HEK293 (cell line): ENCODE measurements around the gene SOAT2.
A peak's percentile ranks its signal among the peaks of the same experiment; 100 is the strongest.

Experiments
- CTCF ChIA-PET: fragments of 350-600 bp; formaldehyde crosslinking; extraction: SDS; loops from one replicate; lab custom pipeline; 2021; ENCODE audit warnings: antibody characterized with exemption; lab: Yijun Ruan, JAX
- POLR2A ChIA-PET: fragments of 300-600 bp; formaldehyde crosslinking; extraction: SDS; loops from one replicate; lab custom pipeline; 2020; ENCODE audit warnings: antibody characterized with exemption, inconsistent platforms; lab: Yijun Ruan, JAX
- H3K27ac ChIP-seq: fragments of 200-500 bp; sonication (Bioruptor generic); 2 replicates; pipeline ENCODE4 v1.5.1; 2014; ENCODE audit warnings: low read depth, low read length, control low read depth, inconsistent platforms; ENCODE audit errors: extremely low read depth
- H3K36me3 ChIP-seq, 2 experiments: fragments of 200-500 bp in 1 of 2; sonication (Bioruptor generic) in 1 of 2; 1 replicate in 1 of 2; 2 replicates in 1 of 2; pipeline ENCODE4 v1.5.1; 2014 to 2017; ENCODE audit warnings: inconsistent platforms in 2 of 2, low read length in 2 of 2; ENCODE audit not compliant: control insufficient read depth in 2 of 2, insufficient read depth in 1 of 2
- H3K4me1 ChIP-seq: fragments of 200-500 bp; sonication (Bioruptor generic); 2 replicates; pipeline ENCODE4 v1.5.1; 2014; ENCODE audit warnings: mild to moderate bottlenecking, low read length, inconsistent platforms; ENCODE audit not compliant: control insufficient read depth, insufficient read depth
- H3K4me3 ChIP-seq: 2 replicates; pipeline ENCODE4 v1.5.1; 2011; ENCODE audit warnings: low read depth, mild to moderate bottlenecking, control low read depth, low read length, moderate library complexity
- H3K9me3 ChIP-seq: fragments of 200-500 bp; sonication (Bioruptor generic); 2 replicates; pipeline ENCODE4 v1.5.1; 2014; ENCODE audit warnings: low read depth, low read length, inconsistent platforms; ENCODE audit not compliant: control insufficient read depth, insufficient read depth
- BCL11B ChIP-seq: fragments of 450-650 bp; formaldehyde crosslinking; IDR thresholded peaks from 2 replicates; pipeline ENCODE4 v1.5.1; 2016; ENCODE audit warnings: low read depth, missing biosample characterization, missing genetic modification characterization
- GLIS1 ChIP-seq: fragments of 450-650 bp; formaldehyde crosslinking; IDR thresholded peaks from 2 replicates; pipeline ENCODE4 v1.5.1; 2016; ENCODE audit warnings: missing biosample characterization, missing genetic modification characterization
- ZBTB8A ChIP-seq: fragments of 450-650 bp; formaldehyde crosslinking; IDR thresholded peaks from 2 replicates; pipeline ENCODE4 v1.5.1; 2016; ENCODE audit warnings: missing biosample characterization, missing genetic modification characterization
- ZIC2 ChIP-seq: fragments of 450-650 bp; formaldehyde crosslinking; IDR thresholded peaks from 2 replicates; pipeline ENCODE4 v1.5.1; 2016; ENCODE audit warnings: missing biosample characterization, missing genetic modification characterization
- ZNF140 ChIP-seq: fragments of 450-650 bp; formaldehyde crosslinking; IDR thresholded peaks from 2 replicates; pipeline ENCODE4 v1.5.1; 2016; ENCODE audit warnings: missing biosample characterization, missing genetic modification characterization
- ZNF157 ChIP-seq: fragments of 450-650 bp; formaldehyde crosslinking; IDR thresholded peaks from 2 replicates; pipeline ENCODE4 v1.5.1; 2016; ENCODE audit warnings: missing biosample characterization, missing genetic modification characterization
- ZNF311 ChIP-seq: fragments of 450-650 bp; formaldehyde crosslinking; IDR thresholded peaks from 2 replicates; pipeline ENCODE4 v1.5.1; 2017; ENCODE audit warnings: missing biosample characterization, missing genetic modification characterization, borderline replicate concordance
- ZNF561 ChIP-seq: fragments of 450-650 bp; IDR thresholded peaks from 2 replicates; pipeline ENCODE4 v1.5.1; 2018; ENCODE audit warnings: missing biosample characterization, missing genetic modification characterization, borderline replicate concordance
- ZNF571 ChIP-seq: fragments of 450-650 bp; formaldehyde crosslinking; IDR thresholded peaks from 2 replicates; pipeline ENCODE4 v1.5.0; 2017; ENCODE audit warnings: missing biosample characterization, missing genetic modification characterization
- ZNF621 ChIP-seq: fragments of 450-650 bp; formaldehyde crosslinking; IDR thresholded peaks from 2 replicates; pipeline ENCODE4 v1.5.1; 2017; ENCODE audit warnings: missing biosample characterization, missing genetic modification characterization
- ZNF660 ChIP-seq: fragments of 450-650 bp; IDR thresholded peaks from 2 replicates; pipeline ENCODE4 v1.5.1; 2018; ENCODE audit warnings: missing biosample characterization, mild to moderate bottlenecking, missing genetic modification characterization
- TF ChIP-seq, protein P1 (sequence below): fragments of 450-650 bp; formaldehyde crosslinking; IDR thresholded peaks from 2 replicates; pipeline ENCODE4 v1.5.1; 2016; ENCODE audit warnings: missing biosample characterization, missing genetic modification characterization
- TF ChIP-seq, protein P2 (sequence below): fragments of 450-650 bp; formaldehyde crosslinking; IDR thresholded peaks from 2 replicates; pipeline ENCODE4 v1.5.1; 2017; ENCODE audit warnings: missing biosample characterization, missing genetic modification characterization

Gene SOAT2

DNA sequence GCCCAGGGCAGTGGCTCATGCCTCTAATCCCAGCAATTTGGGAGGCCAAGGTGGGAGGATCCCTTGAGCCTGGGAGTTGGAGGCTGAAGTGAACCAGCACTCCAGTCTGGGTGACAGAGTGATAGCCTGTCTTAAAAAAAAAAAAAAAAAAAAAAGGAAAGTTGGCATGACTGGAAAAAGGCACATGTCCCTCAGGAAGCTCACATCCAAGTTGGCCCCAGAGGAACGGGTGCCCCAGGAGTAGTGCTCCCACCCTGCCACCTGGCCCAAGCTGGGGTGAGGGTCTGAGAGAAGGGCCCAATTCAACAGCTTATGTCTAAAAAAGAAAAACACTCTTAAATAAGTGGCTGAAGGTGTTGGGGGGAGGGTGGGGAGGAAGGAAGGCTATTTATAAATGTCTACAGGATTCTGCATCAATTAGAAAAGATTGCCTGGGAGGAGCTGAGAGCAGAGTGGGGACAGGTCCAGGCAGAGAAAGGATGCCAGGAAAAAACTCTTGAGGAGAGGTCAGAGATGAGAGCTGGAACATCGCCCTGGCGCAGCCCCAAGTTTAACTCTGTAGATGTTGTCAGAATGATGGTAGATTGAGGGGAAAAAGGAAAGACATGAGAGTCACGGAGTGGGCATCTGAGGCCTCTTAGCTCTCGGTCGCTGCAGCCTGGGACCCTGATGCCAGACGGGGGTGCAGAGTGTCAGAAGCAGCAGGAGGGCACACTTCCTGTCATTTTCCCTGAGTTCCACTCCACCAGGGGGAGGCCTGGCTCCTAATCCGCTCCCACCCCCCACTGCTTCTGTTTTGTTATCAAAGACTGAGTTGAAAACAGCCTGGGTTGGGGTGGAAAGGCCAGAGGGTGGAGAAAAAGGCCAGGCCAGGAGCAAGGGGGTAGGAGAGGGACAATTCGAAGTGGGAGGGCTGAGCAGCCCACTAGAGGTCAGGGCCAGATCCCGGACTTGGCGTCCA is 31.4 kb upstream of the SOAT2 start:
- ChIA-PET POLR2A (interaction anchor here (0.6 to 1.0 kb wide), 2 partner anchors 9 to 115 kb away, joined by 3 read pairs; no protein-coding TSS in a partner anchor), CTCF (interaction anchor here (0.6 to 11.5 kb wide), 4 partner anchors 10 to 29 kb away, joined by 3 to 264 read pairs (median 3); partner anchors contain the start of genes IGFBP6 and SOAT2)
- Histone ChIP-seq H3K27ac (no peak overlapping the region), H3K4me1 (0 out of 2 replicates have a peak, but pooled peaks cover 2% of the 10 kb centered on the region), H3K4me3 (no peak overlapping the region), H3K36me3 (peaks cover 0 to 58% of the 10 kb centered on the region in 2 experiments; a peak in 2 of 3 replicates), H3K9me3 (no peaks in the 10 kb centered on the region)
- TF ChIP-seq ZNF311 (tag by site-specific recombination) (no peak), ZNF660 (tag by site-specific recombination) (no peak), ZNF621 (no peak), BCL11B (tag by site-specific recombination) (no peak), GLIS1 (tag by site-specific recombination) (peak; percentile 78), ZIC2 (tag by site-specific recombination) (peak; percentile 83)
- TF ChIP-seq, protein P1, sequence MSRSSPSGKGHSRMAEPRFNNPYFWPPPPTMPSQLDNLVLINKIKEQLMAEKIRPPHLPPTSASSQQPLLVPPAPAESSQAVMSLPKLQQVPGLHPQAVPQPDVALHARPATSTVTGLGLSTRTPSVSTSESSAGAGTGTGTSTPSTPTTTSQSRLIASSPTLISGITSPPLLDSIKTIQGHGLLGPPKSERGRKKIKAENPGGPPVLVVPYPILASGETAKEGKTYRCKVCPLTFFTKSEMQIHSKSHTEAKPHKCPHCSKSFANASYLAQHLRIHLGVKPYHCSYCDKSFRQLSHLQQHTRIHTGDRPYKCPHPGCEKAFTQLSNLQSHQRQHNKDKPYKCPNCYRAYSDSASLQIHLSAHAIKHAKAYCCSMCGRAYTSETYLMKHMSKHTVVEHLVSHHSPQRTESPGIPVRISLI = 0 out of 2 replicates have a peak, but pooled peaks have one; percentile 35

DNA sequence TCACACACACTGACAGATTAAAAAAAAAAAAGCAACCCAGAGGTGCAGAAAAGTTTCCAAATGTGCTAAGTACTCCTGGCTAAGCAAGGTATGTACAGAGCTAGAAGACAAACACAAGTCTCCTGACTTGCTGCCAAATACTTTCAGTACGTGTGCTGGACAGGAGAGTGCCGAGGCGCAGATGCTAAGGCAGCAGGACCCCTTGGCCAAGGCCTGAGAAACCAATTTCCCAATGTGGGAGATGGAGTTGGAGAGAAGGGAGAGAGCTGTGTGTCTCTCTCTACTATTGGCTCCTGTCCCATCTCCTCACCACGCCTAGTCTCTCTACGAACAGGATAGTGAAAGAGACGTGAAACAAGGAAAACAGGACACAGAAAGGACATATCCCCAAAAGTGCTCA is 29.4 kb upstream of the SOAT2 start:
- H3K27ac ChIP-seq = no peak overlapping the region
- H3K4me3 ChIP-seq = no peak overlapping the region
- ChIA-PET POLR2A (interaction anchor here (0.7 to 1.0 kb wide), 2 partner anchors 25 to 1904 kb away, joined by 3 to 8 read pairs; no protein-coding TSS in a partner anchor), CTCF (interaction anchor here (1.2 kb wide), 1 partner anchor 8 kb away, joined by 8 read pairs; no protein-coding TSS in a partner anchor)
- peaks cover 0 to 55% of the 10 kb centered on the region in 2 experiments; a peak in 2 of 3 replicates for H3K36me3 ChIP-seq
- 0 out of 2 replicates have a peak, but pooled peaks cover 2% of the 10 kb centered on the region for H3K4me1 ChIP-seq
- H3K9me3 ChIP-seq = no peaks in the 10 kb centered on the region
- TF ChIP-seq, protein P2, sequence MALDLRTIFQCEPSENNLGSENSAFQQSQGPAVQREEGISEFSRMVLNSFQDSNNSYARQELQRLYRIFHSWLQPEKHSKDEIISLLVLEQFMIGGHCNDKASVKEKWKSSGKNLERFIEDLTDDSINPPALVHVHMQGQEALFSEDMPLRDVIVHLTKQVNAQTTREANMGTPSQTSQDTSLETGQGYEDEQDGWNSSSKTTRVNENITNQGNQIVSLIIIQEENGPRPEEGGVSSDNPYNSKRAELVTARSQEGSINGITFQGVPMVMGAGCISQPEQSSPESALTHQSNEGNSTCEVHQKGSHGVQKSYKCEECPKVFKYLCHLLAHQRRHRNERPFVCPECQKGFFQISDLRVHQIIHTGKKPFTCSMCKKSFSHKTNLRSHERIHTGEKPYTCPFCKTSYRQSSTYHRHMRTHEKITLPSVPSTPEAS (tag by site-specific recombination) = peak; percentile 74
- no peak for TF ChIP-seq ZNF571

DNA sequence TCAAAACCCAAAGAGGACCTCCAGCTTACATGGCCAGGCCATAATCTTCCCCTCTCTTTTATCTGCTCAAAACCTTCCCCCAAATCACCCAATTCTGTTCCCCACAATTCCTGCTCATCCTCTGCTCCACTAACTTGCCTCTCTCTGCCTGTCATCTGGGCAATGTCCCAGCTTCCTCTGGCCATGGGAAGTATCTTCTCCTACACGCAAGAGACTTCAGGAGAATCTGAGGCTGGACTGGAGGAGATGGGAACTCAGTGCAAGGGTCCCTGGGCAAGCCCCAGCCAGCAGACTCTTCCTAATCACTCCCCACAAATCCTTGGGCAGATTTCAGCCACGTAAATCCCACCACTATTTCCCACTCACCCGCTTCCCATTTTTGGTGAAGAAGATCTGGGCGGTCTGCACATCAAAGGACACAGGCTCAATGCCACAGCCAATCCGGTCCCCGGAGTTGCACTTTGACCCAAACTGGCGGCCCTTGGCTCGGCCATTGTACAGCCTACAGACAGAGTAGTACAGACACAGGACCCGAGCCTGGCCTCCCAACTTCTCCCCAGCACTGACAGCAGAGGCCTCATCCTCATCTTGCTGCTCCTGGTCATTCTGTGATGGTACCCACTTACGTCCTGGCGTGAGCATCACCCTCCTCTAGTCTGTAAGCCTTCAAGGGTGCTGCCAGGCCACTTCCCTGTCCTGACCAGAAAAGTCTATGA is 28.8 kb upstream of the SOAT2 start:
- Histone ChIP-seq H3K9me3 (no peaks in the 10 kb centered on the region), H3K27ac (no peak overlapping the region), H3K4me1 (0 out of 2 replicates have a peak, but pooled peaks cover 2% of the 10 kb centered on the region), H3K4me3 (no peak overlapping the region), H3K36me3 (peaks cover 0 to 55% of the 10 kb centered on the region in 2 experiments; a peak in 2 of 3 replicates)
- no peak for TF ChIP-seq ZNF157
- TF ChIP-seq ZNF561 (tag by site-specific recombination) = no peak
- no peak for TF ChIP-seq ZBTB8A (tag by site-specific recombination)
- TF ChIP-seq ZNF140 (tag by site-specific recombination) = 0 out of 2 replicates have a peak, but pooled peaks have one; percentile 6
- POLR2A ChIA-PET = interaction anchor here (0.7 kb wide), 1 partner anchor 1903 kb away, joined by 8 read pairs; no protein-coding TSS in a partner anchor
- CTCF ChIA-PET = interaction anchor here (1.2 to 7.0 kb wide), 2 partner anchors 9 kb away, joined by 8 to 78 read pairs; no protein-coding TSS in a partner anchor
